Breast epithelium (tissue), 4 donors: Measurements from ENCODE around the gene MLX. TPM values are rescaled to one million over a fixed set of nuclear protein-coding genes. Genes with fewer than 3 reads are reported as not detected.

Experiments
- DNase-seq, 2 donors: peaks; one replicate each; pipeline ENCODE4 v3.0.0-alpha.2; 2019; ENCODE audit warnings: low spot score in 2 of 2
- H3K27ac ChIP-seq, 2 donors: fragments of 200-600 bp; sonication (generic) in 1 of 2; one replicate each; pipeline ENCODE4 v1.5.1; 2016 to 2019; ENCODE audit warnings: mild to moderate bottlenecking in 1 of 2
- H3K27me3 ChIP-seq, 2 donors: fragments of 200-600 bp; sonication (generic) in 1 of 2; one replicate each; pipeline versions ENCODE4 v1.5.1 to v1.6.0; 2017 to 2019; ENCODE audit warnings: control low read depth in 1 of 2, mild to moderate bottlenecking in 1 of 2
- H3K36me3 ChIP-seq: fragments of 200-600 bp; one replicate; pipeline ENCODE4 v1.5.1; 2019
- H3K4me1 ChIP-seq, 2 donors: fragments of 200-600 bp; sonication (generic); one replicate each; pipeline ENCODE4 v1.5.1; 2016 to 2019; ENCODE audit warnings: control low read depth in 1 of 2
- H3K4me3 ChIP-seq, 3 donors: fragments of 200-600 bp; sonication (generic); 1 replicate in 2 of 3; 2 replicates in 1 of 3; pipeline ENCODE4 v1.5.1; 2016 to 2019; ENCODE audit warnings: mild to moderate bottlenecking in 3 of 3, moderate library complexity in 2 of 3
- H3K9me3 ChIP-seq, 2 donors: fragments of 200-600 bp; sonication (generic) in 1 of 2; one replicate each; pipeline ENCODE4 v1.5.1; 2016 to 2019; ENCODE audit warnings: control low read depth in 1 of 2
- CTCF ChIP-seq, 3 donors: fragments of 450-650 bp; IDR thresholded peaks; one replicate each; pipeline ENCODE4 v1.5.1; 2016 to 2017; ENCODE audit warnings: antibody characterized with exemption in 3 of 3, mild to moderate bottlenecking in 3 of 3, moderate library complexity in 3 of 3
- POLR2A ChIP-seq: fragments of 450-650 bp; IDR thresholded peaks from one replicate; pipeline ENCODE4 v1.6.1; 2016; ENCODE audit warnings: antibody characterized with exemption, mild to moderate bottlenecking, moderate library complexity
- POLR2AphosphoS5 ChIP-seq, 3 donors: sonication (generic); formaldehyde crosslinking; IDR thresholded peaks; one replicate each; pipeline ENCODE4 v1.6.1; 2017; ENCODE audit warnings: antibody characterized with exemption in 3 of 3
- intact Hi-C: fragments of 100-400 bp; cut with DNase I; formaldehyde crosslinking; loops from one replicate; pipeline ENCODE4 v1.15.1; 2023; ENCODE audit warnings: low total_unique reads
- total RNA-seq, 3 donors: library from RNA; depleted of rRNA; stranded (reverse); fragments of >200 nt; gene quantifications; one replicate each; pipeline ENCODE4 v1.1.0, GENCODE V29; 2016

Gene MLX
- total RNA-seq, 3 donors from 2014 or later = 27.2 to 49.8 (median 39.4) TPM

DNA sequence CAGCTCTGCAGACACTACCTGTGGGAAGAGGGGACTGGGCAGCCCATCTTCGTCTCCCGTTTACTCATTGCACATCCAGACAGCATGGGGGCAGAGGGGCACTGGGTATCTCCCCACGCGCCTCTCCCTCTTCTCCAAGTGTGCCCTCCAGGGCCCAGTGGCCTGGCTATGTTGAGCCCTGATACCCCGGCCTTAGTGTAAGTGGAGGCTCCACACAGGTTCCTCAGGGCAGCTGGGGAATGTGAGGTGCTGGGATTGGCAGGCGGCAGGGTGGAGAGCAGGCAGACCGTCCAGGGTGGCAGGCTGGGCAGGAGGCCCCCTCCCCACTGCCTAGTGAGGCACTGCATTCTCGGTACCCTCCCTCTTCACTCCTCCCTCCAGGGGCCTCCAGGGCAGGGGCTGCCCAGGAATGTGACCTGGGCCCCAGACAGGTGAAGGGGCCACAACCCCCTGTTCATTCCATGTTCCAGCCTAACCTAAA is 44.1 kb upstream of the MLX start:
- no peaks in the 10 kb centered on the region for H3K27me3 ChIP-seq
- H3K4me1 ChIP-seq = peaks cover 34 to 51% of the 10 kb centered on the region in 2 donors
- TF ChIP-seq POLR2A (no peak), CTCF (IDR thresholded peaks at IDR 0.05) (no peak), POLR2AphosphoS5 (IDR thresholded peaks at IDR 0.05) (no peak)
- intact Hi-C loops = no loop called here
- H3K4me3 ChIP-seq = no peak overlapping the region
- peak overlapping the region; percentile 96 to 99 for H3K27ac ChIP-seq
- no peak for DNase-seq
- H3K36me3 ChIP-seq = no peaks in the 10 kb centered on the region
- no peaks in the 10 kb centered on the region for H3K9me3 ChIP-seq

DNA sequence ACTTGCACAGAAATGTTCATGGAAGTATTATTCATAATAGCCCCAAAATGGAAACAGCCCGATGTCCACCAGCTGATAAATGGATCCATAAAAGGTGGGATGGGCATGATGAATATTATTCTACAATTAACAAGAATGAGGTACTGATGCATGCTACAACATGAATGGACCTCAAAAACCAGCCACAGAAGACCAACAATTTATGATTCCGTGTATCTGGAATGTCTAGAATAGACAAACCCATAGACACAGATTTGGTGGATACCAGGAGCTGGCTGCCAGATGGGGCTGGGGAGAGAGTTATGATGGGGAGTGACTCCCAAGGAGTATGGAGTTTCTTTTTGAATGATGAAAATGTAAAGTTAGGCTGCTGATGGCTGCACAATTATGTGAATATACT is 41.7 kb upstream of the MLX start:
- Histone ChIP-seq H3K4me1 (peaks cover 12 to 28% of the 10 kb centered on the region in 2 donors), H3K27ac (peak overlapping the region; percentile 38 to 96), H3K27me3 (no peaks in the 10 kb centered on the region), H3K4me3 (no peak overlapping the region), H3K9me3 (no peaks in the 10 kb centered on the region), H3K36me3 (no peaks in the 10 kb centered on the region)
- TF ChIP-seq POLR2AphosphoS5 (IDR thresholded peaks at IDR 0.05) (no peak), POLR2A (no peak), CTCF (IDR thresholded peaks at IDR 0.05) (no peak)
- no peak for DNase-seq
- intact Hi-C loops = loop anchor here (5.0 kb wide), 1 partner anchor 213 kb away; no protein-coding TSS in a partner anchor

GRCh38 chr17:42526031-42526444 is 40.9 kb upstream of the MLX start:
- intact Hi-C loops = loop anchor here (5.0 kb wide), 1 partner anchor 214 kb away; no protein-coding TSS in a partner anchor
- Histone ChIP-seq H3K27me3 (no peaks in the 10 kb centered on the region), H3K36me3 (no peaks in the 10 kb centered on the region), H3K9me3 (no peaks in the 10 kb centered on the region), H3K27ac (peak overlapping the region; percentile 34 to 38), H3K4me3 (no peak overlapping the region), H3K4me1 (peaks cover 4 to 19% of the 10 kb centered on the region in 2 donors)
- TF ChIP-seq CTCF (IDR thresholded peaks at IDR 0.05) (no peak), POLR2AphosphoS5 (IDR thresholded peaks at IDR 0.05) (no peak), POLR2A (no peak)
- DNase-seq = no peak

DNA sequence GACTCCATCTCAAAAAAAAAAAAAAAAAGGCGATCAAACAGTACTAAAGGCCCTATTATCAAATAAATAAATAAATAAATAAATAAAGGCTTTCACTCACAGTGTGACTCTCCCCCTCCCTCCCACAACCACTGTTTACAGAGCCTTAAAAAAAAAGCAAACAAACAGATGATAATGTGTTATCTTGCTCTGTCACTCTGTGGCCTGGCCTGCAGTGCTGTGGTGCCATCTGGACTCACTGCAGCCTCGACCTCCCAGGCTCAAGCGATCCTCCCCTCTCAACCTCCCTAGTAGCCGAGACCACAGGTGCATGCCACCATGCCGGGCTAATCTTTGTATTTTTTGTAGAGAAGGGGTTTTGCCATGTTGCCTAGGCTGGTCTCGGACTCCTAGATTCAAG is 39.0 kb upstream of the MLX start:
- Histone ChIP-seq H3K36me3 (no peaks in the 10 kb centered on the region), H3K27ac (no peak overlapping the region), H3K4me3 (no peak overlapping the region), H3K27me3 (no peaks in the 10 kb centered on the region), H3K4me1 (peaks cover 0 to 5% of the 10 kb centered on the region in 2 donors), H3K9me3 (no peaks in the 10 kb centered on the region)
- intact Hi-C loops = loop anchor here (5.0 kb wide), 1 partner anchor 216 kb away; no protein-coding TSS in a partner anchor
- no peak for DNase-seq
- TF ChIP-seq POLR2A = no peak
- TF ChIP-seq CTCF (IDR thresholded peaks at IDR 0.05) = no peak
- no peak for TF ChIP-seq POLR2AphosphoS5 (IDR thresholded peaks at IDR 0.05)

DNA sequence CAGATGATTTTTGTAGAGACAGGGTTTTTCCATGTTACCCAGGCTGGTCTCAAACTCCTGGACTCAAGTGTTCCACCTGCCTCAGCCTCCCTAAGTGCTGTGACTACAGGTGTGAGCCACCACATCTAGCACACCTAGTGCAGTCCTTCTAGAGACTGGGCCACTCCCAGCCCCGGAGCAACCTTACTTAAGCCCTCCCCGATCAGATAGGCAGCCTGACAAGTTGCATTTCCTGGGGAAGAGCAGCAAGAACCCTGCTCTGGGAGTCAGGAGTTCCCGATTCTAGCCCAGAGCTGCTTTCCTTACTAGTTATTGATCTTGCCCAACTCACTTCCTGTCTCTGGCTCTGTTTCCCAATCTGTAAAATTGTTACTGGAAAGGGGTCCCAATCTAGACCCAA is 37.8 kb upstream of the MLX start:
- peak overlapping the region in 1 of 2 donors; percentile 25 for H3K27ac ChIP-seq
- no peak overlapping the region for H3K4me3 ChIP-seq
- H3K4me1 ChIP-seq = no peaks in the 10 kb centered on the region
- H3K27me3 ChIP-seq = no peaks in the 10 kb centered on the region
- H3K9me3 ChIP-seq = no peaks in the 10 kb centered on the region
- no peaks in the 10 kb centered on the region for H3K36me3 ChIP-seq
- DNase-seq = no peak
- intact Hi-C loops = loop anchor here (5.0 kb wide), 1 partner anchor 217 kb away; no protein-coding TSS in a partner anchor
- no peak for TF ChIP-seq POLR2A
